ENCODE data around the gene ANAPC10. TPM values are rescaled to one million over a fixed set of nuclear protein-coding genes. Genes with fewer than 3 reads are reported as not detected.

Gene ANAPC10
- total and polyA plus RNA-seq, 4 donors, result 12.9 to 22.8 (median 19.4) TPM

Other genes with a start within 250 kb of the ANAPC10 start
- 10 to 100 TPM; 39.2 to 43.9 TPM for gene ABCE1, start 115 bp upstream of the ANAPC10 start, total RNA-seq
- 10 to 100 TPM; 12.8 to 21.4 TPM for gene ABCE1, start 115 bp upstream of the ANAPC10 start, polyA plus RNA-seq
- 10 to 100 TPM; 36.9 to 48.7 TPM for gene OTUD4, start 82.4 kb upstream of the ANAPC10 start, total RNA-seq
- 1 to 10 TPM; 5.6 to 8.7 TPM for gene OTUD4, start 82.4 kb upstream of the ANAPC10 start, polyA plus RNA-seq